Dedifferentiated amniotic fluid mesenchymal stem cell (primary cell): Measurements from ENCODE around the gene NFX1.
"Not testable (repeated sequence)": the region's sequence is repeated elsewhere in the genome, so short reads cannot be mapped to it uniquely, and the experiment has no call there.

Source experiments
- DNase-seq: peaks from one replicate; pipeline ENCODE4 v3.0.0-alpha.2; 2016; ENCODE audit errors: extremely low spot score

Gene NFX1

GRCh38 chr9:33310748-33311147 is 20.4 kb downstream of the NFX1 start:
- no peak for DNase-seq

GRCh38 chr9:33311953-33312352 is 21.6 kb downstream of the NFX1 start:
- no peak for DNase-seq

- no peak for DNase-seq
Measured at GRCh38 chr9:33315371-33315770, 25.1 kb downstream of the NFX1 start.

- not testable (repeated sequence) for DNase-seq
Measured at GRCh38 chr9:33317136-33317535, 26.8 kb downstream of the NFX1 start.

DNA sequence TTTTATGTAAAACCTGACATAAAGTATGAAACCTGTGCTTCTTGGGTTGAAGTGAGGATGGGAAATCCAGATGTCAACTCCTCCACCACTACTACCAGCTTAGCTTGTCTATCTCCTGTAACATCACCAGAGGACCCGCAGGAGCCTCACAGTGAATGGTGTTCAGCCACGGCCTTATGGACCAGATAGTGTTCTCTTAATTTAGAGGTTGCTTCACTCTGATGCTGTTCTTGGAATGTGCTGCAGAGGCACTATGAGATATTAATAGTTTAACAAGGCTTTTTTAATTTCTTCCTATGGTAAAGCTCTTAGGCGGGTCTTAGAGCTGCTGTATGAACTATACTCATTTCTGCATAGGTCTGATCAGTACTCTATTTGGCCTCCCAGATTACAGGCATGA is 27.9 kb downstream of the NFX1 start:
- DNase-seq = no peak

GRCh38 chr9:33318781-33319180 is 28.5 kb downstream of the NFX1 start:
- no peak for DNase-seq

DNA sequence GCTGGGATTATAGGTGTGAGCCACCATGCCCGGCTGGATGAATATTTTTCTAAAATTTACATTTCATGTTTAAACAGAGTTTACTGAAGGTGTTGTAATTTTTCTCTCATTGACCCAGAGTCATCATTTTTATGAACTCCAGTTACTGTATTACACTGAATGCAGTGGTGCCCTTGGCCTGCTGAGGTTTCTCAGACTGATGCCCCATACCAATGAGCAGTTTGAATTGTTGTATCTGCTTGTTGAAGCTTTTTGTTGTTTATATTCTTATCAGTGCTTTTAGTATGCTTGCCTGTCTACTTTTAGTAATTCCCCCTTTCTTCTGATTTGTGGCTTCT is 29.9 kb downstream of the NFX1 start:
- DNase-seq = no peak

DNA sequence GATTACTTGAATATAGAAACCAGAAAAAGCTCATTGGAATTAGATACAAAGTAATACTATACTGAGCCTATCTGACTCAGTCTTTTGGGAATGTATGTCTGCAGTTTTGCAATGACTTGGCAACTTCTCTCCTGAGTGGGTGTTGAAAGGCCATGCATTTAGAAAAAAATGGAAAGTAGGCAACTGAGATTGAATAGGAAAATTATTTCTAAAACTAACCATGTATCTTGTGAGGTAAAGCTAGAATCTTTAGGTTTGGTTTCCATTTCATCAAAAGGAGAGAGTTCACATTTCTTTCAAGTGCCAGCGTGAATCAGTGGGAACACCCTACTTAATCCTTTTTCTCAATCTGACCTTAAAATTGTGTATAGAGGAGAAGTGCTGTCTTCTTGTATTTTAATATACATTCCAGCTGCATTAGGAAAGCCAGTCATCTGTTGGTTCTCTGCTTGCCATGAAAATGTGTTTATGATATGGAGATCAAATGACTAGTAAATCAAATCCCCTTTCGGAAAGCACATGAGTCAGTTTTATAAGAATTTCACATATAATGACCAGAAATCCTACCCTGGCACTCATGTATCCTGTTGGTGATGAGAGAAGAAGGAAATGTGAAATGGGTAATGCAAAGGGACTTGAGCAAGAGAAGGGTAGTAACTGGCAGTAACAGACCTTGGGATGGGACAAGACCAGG is 30.4 kb downstream of the NFX1 start:
- peak; percentile 97 for DNase-seq

- peak; percentile 75 for DNase-seq
Measured at GRCh38 chr9:33329117-33329563, 38.8 kb downstream of the NFX1 start.

- no peak for DNase-seq
Measured at GRCh38 chr9:33329979-33330378, 39.7 kb downstream of the NFX1 start.

- no peak for DNase-seq
Measured at GRCh38 chr9:33331377-33331891, 41.1 kb downstream of the NFX1 start.

DNA sequence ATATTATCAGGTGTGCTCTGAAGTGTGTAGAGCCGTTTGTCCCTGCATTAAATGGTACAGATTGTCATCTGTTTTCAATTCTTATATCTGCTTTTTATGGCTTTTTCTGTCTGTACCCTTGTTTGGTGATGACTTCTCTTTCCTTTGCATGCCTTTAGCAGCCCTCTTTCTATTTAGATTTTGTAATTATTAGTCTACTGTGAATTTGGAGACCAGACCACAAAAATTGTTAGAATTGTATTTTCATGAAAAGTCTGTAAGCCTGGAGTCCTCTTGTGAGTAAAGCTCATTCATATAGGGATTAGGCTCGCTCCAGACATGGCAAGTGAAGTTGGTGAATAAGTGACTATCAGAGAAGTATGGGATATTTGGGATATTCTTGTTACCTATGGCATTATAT is 41.7 kb downstream of the NFX1 start:
- DNase-seq = no peak

GRCh38 chr9:33332956-33333355 is 42.6 kb downstream of the NFX1 start:
- DNase-seq = not testable (repeated sequence)

GRCh38 chr9:33340186-33340585 is 49.9 kb downstream of the NFX1 start:
- DNase-seq = no peak

- no peak for DNase-seq
Measured at GRCh38 chr9:33341182-33341581, 50.9 kb downstream of the NFX1 start.

DNA sequence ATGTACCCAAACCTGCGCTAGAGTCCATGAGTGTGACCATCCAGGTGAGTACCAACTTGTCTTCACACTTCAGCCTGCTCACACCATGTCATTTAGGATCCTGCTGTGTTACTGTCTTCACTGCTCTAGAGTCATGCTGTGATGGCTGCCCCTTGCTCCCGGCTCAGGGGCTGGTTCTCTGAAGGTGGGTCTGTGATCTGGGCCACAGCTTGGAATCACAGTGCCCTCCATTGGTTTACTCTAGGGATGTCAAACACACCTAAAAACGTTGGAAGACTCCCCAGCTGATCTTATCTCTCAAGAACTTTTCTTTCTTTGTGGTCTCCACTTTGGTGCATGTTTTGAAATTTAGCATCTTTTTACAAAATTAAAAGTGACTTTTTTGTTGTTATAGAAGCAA is 53.8 kb downstream of the NFX1 start:
- DNase-seq = no peak

DNA sequence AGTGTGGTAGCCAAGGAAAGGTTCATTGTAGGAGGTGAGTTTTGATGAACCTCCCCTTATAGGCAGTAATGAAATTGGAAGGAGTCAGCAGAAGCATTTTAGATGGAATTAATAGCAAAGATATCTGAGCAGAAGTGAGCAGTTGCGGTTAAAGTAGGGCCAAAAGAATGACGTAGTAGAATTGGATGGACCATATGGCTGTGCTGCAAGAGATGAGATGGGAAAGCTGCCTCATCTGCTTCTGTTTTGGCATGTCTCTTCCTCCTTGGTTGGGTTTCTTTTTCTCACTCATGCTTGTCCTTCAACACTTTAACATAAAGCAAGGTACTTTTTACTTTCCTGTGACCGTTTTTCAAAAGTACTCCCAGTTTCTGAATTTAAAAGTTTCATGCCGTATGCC is 56.2 kb downstream of the NFX1 start:
- DNase-seq = no peak

DNA sequence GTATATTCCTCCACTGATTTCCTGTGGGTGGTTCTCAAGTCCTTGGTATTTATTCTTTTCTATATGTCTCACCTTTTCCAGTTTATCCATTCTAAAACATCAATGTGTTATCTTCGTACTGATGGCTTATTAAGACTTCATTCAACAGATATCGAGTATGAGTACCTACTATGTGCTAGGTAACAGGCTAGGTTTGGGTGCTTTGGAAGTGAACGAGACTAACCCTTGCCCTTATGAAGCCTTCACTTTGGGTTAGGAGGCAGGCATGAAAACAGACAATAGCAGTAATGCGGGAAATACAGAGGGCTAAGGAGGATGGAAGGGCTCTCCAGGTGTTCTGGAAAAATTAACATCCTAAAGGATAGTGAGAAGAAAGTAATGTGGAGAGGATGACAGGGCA is 58.7 kb downstream of the NFX1 start:
- DNase-seq = no peak

GRCh38 chr9:33349743-33350142 is 59.4 kb downstream of the NFX1 start:
- DNase-seq = no peak

DNA sequence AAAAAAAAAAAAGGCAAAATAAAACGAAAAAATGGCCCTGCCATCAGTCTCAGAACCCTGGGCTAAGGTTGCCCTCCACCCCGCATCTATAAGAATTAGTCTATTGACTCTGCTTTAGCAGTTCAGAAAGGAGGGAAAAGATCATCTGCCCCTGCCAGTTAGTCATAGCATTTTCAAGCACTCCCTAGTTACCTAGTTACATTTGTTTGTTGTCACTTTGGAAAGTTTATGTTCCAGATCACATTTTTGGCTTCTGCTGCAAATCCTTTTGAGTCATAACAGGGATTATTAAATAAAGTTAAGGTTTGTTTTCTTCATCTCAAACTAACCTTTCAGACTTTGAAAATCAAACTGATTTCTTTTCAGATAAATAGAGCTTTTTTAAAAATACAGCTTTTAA is 60.0 kb downstream of the NFX1 start:
- DNase-seq = peak; percentile 92

DNA sequence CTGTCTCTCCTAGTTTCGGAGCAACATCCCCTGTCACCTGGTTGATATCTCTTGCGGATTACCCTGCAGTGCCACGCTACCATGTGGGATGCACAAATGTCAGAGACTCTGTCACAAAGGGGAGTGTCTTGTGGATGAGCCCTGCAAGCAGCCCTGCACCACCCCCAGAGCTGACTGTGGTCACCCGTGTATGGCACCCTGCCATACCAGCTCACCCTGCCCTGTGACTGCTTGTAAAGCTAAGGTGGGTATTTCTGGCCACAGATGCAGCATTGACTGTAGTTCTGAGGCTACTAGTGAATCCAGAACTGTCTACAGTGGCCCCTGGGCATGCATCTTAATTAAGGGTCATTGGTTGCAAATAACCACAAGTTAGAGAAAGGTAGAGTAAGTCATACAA is 61.2 kb downstream of the NFX1 start:
- no peak for DNase-seq

DNA sequence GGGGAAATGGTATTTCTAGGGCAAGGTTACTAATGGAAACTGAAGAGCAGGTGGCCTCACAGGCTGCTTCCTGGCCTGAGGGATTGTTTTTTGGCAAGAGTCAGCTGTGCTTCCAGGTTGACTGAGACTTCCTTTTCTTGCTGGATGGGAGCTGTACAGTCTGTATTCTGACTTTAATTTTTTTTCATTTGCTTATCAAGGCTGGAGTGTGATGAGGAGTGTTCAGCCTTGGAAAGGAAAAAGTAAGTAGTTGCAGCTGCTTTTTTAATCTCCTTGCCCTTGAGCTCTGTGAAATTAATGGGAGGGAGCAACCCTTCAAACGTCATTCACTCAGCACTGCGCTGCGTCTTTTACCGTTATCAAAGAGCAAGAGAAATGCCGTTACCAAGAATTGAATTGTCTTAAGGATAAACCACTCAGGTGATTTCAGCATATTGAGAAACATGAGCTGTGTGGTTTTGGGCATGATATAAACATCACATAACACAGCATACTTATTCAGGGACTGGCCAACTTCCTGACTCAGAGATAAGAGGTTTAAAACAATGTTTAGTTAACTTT is 64.4 kb downstream of the NFX1 start:
- DNase-seq = peak; percentile 46

DNA sequence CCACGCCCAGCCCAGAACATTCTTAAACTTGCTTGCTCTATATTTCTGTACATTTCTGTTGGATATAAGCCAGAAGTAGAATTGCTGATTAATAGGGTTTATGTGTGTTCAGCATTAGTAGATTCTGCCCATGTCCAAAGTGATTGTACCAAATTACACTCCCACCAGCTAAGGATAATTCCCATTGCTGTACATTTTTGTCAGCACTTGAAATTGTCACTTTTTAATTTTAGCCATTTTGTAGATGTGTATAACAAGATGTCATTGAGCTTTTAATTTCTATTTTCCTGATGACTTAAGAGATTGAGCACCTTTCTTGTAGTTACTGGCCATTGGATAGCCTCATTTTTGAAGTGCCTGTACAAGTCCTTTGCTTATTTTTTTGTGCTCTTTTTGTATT is 65.6 kb downstream of the NFX1 start:
- DNase-seq = no peak

DNA sequence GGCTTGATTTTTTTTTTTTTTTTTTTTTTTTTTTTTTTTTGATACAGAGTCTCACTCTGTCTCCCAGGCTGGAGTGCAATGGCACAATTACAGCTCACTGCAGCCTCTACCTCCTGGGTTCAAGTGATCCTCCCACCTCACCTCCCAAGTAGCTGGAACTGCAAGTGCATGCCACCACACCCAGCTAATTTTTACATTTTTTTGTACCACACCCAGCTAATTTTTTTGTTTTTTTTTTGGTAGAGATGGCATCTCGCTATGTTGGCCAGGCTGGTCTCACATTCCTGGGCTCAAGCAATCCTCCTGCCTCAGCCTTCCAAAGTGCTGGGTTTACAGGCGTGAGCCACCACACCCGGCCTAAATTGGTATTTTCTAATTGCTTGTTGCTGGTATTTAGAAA is 68.3 kb downstream of the NFX1 start:
- DNase-seq = not testable (repeated sequence)
